Temporal lobe (tissue), 1 donor: ENCODE data around the gene KCNA3. TPM values are rescaled to one million over a fixed set of nuclear protein-coding genes. Genes with fewer than 3 reads are reported as not detected.

Source experiments
- total RNA-seq: library from RNA; depleted of rRNA; stranded (reverse); fragments of >200 nt; gene quantifications from one replicate; pipeline ENCODE4 v1.2.3, GENCODE V29; 2014

The KCNA3 gene
- total RNA-seq, 1 donor from 2014 or later = 20.2 TPM

Other genes with a start within 250 kb of the KCNA3 start
- gene PROK1, start 223.8 kb downstream of the KCNA3 start, total RNA-seq = under 0.01 TPM
- gene KCNA10, start 155.8 kb downstream of the KCNA3 start, total RNA-seq = not detected
- gene KCNA2, start 68.6 kb downstream of the KCNA3 start, total RNA-seq = 5.4 TPM
- 2.7 TPM for gene CD53, start 198.2 kb upstream of the KCNA3 start, total RNA-seq